ENCODE data around the gene SDK1.

The SDK1 gene

DNA sequence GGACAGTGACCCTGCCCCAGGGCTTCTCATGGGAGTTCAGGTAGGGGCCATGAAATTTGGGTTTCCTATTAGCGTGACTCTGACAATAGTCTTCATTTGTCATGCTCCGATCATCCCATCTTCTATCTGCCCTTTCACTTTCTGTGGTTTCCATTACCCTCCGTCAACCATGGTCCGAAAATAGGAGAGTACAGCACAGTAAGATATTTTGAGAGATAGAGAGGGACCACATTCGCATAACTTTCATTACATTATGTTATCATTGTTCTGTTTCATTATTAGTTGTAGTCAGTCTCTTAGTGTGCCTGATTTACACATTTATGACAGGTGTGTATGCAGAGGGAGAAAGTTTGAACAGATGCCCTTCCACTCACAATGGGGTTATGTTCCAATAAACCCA, 649.2 kb downstream of the SDK1 start (continued):
- TF ChIP-seq, protein P1, sequence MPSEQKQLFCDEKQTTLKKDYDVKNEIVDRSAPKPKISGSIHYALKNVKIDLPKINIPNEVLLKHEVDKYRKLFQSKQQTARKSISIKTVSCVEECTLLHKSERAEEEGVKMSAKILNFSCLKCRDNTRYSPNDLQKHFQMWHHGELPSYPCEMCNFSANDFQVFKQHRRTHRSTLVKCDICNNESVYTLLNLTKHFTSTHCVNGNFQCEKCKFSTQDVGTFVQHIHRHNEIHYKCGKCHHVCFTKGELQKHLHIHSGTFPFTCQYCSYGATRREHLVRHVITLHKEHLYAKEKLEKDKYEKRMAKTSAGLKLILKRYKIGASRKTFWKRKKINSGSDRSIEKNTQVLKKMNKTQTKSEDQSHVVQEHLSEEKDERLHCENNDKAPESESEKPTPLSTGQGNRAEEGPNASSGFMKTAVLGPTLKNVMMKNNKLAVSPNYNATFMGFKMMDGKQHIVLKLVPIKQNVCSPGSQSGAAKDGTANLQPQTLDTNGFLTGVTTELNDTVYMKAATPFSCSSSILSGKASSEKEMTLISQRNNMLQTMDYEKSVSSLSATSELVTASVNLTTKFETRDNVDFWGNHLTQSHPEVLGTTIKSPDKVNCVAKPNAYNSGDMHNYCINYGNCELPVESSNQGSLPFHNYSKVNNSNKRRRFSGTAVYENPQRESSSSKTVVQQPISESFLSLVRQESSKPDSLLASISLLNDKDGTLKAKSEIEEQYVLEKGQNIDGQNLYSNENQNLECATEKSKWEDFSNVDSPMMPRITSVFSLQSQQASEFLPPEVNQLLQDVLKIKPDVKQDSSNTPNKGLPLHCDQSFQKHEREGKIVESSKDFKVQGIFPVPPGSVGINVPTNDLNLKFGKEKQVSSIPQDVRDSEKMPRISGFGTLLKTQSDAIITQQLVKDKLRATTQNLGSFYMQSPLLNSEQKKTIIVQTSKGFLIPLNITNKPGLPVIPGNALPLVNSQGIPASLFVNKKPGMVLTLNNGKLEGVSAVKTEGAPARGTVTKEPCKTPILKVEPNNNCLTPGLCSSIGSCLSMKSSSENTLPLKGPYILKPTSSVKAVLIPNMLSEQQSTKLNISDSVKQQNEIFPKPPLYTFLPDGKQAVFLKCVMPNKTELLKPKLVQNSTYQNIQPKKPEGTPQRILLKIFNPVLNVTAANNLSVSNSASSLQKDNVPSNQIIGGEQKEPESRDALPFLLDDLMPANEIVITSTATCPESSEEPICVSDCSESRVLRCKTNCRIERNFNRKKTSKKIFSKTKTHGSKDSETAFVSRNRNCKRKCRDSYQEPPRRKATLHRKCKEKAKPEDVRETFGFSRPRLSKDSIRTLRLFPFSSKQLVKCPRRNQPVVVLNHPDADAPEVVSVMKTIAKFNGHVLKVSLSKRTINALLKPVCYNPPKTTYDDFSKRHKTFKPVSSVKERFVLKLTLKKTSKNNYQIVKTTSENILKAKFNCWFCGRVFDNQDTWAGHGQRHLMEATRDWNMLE (tag by site-specific recombination; conservative IDR thresholded peaks at IDR 0.05; ENCODE audit: low read depth): no peak
- no peak for TF ChIP-seq ZNF48 (tag by site-specific recombination; IDR thresholded peaks at IDR 0.05)
- no peak for TF ChIP-seq ZNF138 (tag by site-specific recombination; IDR thresholded peaks at IDR 0.05; ENCODE audit: borderline replicate concordance)
- no peak for TF ChIP-seq ZNF830 (tag by site-specific recombination; IDR thresholded peaks at IDR 0.05; ENCODE audit: low read depth)
- no peak for TF ChIP-seq ZNF544 (tag by site-specific recombination; IDR thresholded peaks at IDR 0.05)
- no peak for TF ChIP-seq ZNF747 (tag by site-specific recombination; IDR thresholded peaks at IDR 0.05)
- TF ChIP-seq ZNF555 (tag by site-specific recombination; conservative IDR thresholded peaks at IDR 0.05): no peak
- TF ChIP-seq ZBTB21 (tag by site-specific recombination; IDR thresholded peaks at IDR 0.05): no peak

DNA sequence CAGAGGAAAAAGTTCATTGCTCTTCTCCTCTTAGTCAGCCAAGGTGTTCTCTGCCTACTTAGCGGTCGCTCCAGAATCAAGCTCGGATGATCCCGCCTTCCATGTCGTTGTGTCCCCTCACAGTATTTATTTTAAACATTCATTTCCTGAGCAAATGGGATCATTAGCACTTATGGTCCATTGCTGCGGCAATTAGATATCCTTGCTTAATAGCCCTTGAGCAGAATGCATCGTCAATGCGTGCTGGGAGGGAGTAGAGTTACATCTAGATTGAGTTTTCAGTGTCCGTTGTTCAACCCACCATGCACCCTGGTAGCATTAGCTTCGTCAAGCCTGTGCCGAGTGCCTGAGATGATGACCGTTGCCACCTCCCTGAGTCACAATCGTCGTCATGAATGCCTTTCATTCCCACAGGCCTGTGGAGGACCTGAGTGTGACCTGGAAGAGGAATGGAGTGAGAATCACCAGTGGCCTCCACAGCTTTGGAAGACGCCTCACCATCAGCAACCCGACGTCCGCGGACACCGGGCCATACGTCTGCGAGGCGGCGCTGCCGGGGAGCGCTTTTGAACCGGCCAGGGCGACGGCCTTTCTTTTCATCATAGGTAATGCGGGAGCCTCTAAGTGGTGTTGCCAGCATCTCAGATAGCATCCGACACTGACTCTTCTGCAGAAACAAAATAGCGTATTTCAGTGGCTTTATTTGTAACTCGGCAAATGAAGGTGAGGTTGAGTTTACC, 650.4 kb downstream of the SDK1 start:
- Histone ChIP-seq H3K36me3 (ENCODE audit: control insufficient read depth in 2 of 2, insufficient read depth in 1 of 2, low read length in 2 of 2) (no peaks in the 10 kb centered on the region), H3K9me3 (ENCODE audit: control insufficient read depth, insufficient read depth, low read depth, low read length) (no peaks in the 10 kb centered on the region), H3K27ac (ENCODE audit: extremely low read depth, low read depth, low read length) (no peak overlapping the region), H3K4me1 (ENCODE audit: control insufficient read depth, insufficient read depth, low read length) (no peaks in the 10 kb centered on the region), H3K4me3 (ENCODE audit: low read depth, low read length) (no peak overlapping the region)
- ChIA-PET POLR2A (no interaction called here), CTCF (no interaction called here)
- TF ChIP-seq ZNF664 (tag by site-specific recombination; IDR thresholded peaks at IDR 0.05) (no peak), KLF9 (tag by site-specific recombination; IDR thresholded peaks at IDR 0.05; ENCODE audit: low read depth) (no peak), MZF1 (tag by site-specific recombination; IDR thresholded peaks at IDR 0.05; ENCODE audit: borderline replicate concordance) (no peak), ZNF311 (tag by site-specific recombination; IDR thresholded peaks at IDR 0.05; ENCODE audit: borderline replicate concordance) (no peak), TCF7L2 (IDR thresholded peaks at IDR 0.05; ENCODE audit: borderline replicate concordance, low read depth, low read length) (no peak), ZNF184 (tag by site-specific recombination; IDR thresholded peaks at IDR 0.05) (no peak), ZNF426 (tag by site-specific recombination; IDR thresholded peaks at IDR 0.05) (no peak), ZFP69B (tag by site-specific recombination; IDR thresholded peaks at IDR 0.05) (no peak)
- TF ChIP-seq, protein P2, sequence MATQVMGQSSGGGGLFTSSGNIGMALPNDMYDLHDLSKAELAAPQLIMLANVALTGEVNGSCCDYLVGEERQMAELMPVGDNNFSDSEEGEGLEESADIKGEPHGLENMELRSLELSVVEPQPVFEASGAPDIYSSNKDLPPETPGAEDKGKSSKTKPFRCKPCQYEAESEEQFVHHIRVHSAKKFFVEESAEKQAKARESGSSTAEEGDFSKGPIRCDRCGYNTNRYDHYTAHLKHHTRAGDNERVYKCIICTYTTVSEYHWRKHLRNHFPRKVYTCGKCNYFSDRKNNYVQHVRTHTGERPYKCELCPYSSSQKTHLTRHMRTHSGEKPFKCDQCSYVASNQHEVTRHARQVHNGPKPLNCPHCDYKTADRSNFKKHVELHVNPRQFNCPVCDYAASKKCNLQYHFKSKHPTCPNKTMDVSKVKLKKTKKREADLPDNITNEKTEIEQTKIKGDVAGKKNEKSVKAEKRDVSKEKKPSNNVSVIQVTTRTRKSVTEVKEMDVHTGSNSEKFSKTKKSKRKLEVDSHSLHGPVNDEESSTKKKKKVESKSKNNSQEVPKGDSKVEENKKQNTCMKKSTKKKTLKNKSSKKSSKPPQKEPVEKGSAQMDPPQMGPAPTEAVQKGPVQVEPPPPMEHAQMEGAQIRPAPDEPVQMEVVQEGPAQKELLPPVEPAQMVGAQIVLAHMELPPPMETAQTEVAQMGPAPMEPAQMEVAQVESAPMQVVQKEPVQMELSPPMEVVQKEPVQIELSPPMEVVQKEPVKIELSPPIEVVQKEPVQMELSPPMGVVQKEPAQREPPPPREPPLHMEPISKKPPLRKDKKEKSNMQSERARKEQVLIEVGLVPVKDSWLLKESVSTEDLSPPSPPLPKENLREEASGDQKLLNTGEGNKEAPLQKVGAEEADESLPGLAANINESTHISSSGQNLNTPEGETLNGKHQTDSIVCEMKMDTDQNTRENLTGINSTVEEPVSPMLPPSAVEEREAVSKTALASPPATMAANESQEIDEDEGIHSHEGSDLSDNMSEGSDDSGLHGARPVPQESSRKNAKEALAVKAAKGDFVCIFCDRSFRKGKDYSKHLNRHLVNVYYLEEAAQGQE (tag by site-specific recombination; IDR thresholded peaks at IDR 0.05): no peak
- TF ChIP-seq, protein P3, sequence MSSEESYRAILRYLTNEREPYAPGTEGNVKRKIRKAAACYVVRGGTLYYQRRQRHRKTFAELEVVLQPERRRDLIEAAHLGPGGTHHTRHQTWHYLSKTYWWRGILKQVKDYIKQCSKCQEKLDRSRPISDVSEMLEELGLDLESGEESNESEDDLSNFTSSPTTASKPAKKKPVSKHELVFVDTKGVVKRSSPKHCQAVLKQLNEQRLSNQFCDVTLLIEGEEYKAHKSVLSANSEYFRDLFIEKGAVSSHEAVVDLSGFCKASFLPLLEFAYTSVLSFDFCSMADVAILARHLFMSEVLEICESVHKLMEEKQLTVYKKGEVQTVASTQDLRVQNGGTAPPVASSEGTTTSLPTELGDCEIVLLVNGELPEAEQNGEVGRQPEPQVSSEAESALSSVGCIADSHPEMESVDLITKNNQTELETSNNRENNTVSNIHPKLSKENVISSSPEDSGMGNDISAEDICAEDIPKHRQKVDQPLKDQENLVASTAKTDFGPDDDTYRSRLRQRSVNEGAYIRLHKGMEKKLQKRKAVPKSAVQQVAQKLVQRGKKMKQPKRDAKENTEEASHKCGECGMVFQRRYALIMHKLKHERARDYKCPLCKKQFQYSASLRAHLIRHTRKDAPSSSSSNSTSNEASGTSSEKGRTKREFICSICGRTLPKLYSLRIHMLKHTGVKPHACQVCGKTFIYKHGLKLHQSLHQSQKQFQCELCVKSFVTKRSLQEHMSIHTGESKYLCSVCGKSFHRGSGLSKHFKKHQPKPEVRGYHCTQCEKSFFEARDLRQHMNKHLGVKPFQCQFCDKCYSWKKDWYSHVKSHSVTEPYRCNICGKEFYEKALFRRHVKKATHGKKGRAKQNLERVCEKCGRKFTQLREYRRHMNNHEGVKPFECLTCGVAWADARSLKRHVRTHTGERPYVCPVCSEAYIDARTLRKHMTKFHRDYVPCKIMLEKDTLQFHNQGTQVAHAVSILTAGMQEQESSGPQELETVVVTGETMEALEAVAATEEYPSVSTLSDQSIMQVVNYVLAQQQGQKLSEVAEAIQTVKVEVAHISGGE (tag by site-specific recombination; conservative IDR thresholded peaks at IDR 0.05; ENCODE audit: low read depth): no peak
- TF ChIP-seq, protein P4, sequence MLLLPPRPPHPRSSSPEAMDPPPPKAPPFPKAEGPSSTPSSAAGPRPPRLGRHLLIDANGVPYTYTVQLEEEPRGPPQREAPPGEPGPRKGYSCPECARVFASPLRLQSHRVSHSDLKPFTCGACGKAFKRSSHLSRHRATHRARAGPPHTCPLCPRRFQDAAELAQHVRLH (tag by site-specific recombination; IDR thresholded peaks at IDR 0.05): no peak
- TF ChIP-seq, protein P5, sequence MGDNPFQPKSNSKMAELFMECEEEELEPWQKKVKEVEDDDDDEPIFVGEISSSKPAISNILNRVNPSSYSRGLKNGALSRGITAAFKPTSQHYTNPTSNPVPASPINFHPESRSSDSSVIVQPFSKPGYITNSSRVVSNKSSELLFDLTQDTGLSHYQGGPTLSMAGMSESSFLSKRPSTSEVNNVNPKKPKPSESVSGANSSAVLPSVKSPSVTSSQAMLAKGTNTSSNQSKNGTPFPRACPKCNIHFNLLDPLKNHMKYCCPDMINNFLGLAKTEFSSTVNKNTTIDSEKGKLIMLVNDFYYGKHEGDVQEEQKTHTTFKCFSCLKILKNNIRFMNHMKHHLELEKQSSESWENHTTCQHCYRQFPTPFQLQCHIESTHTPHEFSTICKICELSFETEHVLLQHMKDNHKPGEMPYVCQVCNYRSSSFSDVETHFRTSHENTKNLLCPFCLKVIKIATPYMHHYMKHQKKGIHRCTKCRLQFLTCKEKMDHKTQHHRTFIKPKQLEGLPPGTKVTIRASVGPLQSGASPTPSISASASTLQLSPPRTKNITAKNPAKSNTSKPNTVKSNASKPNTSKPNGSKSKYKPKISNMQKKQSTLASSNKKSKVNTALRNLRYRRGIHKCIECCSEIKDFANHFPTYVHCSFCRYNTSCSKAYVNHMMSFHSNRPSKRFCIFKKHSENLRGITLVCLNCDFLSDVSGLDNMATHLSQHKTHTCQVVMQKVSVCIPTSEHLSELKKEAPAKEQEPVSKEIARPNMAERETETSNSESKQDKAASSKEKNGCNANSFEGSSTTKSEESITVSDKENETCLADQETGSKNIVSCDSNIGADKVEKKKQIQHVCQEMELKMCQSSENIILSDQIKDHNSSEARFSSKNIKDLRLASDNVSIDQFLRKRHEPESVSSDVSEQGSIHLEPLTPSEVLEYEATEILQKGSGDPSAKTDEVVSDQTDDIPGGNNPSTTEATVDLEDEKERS (tag by site-specific recombination; IDR thresholded peaks at IDR 0.05): no peak

All from HEK293 (cell line).